HepG2 (cell line): ENCODE data around the gene CHN2. TPM values are rescaled to one million over a fixed set of nuclear protein-coding genes. Genes with fewer than 3 reads are reported as not detected.
A peak's percentile ranks its signal among the peaks of the same experiment; 100 is the strongest.

Experiments used
- AKAP8 ChIP-seq: sonication (generic); formaldehyde crosslinking; IDR thresholded peaks from 2 replicates; pipeline ENCODE4 v1.5.1; 2020; ENCODE audit warnings: mild to moderate bottlenecking, missing genetic modification reagents
- CAMTA2 ChIP-seq: sonication (generic); formaldehyde crosslinking; IDR thresholded peaks from 2 replicates; pipeline ENCODE4 v1.4.0; 2020; ENCODE audit warnings: mild to moderate bottlenecking, missing genetic modification reagents, borderline replicate concordance
- CBX5 ChIP-seq: sonication (generic); formaldehyde crosslinking; IDR thresholded peaks from 2 replicates; pipeline ENCODE4 v1.4.0; 2020; ENCODE audit warnings: missing genetic modification reagents, borderline replicate concordance
- ELF3 ChIP-seq: IDR thresholded peaks from 2 replicates; pipeline ENCODE4 v1.6.1; 2016; ENCODE audit warnings: missing genetic modification reagents, missing compliant biosample characterization
- KDM1A ChIP-seq: IDR thresholded peaks from 2 replicates; pipeline ENCODE4 v1.6.1; 2016; ENCODE audit warnings: missing compliant biosample characterization
- MAZ ChIP-seq, 2 experiments: sonication (generic) in 1 of 2; formaldehyde crosslinking in 1 of 2; IDR thresholded peaks; 2 replicates each; pipeline versions ENCODE4 v1.5.0 to v1.6.1; 2012 to 2020; ENCODE audit warnings: low read depth in 2 of 2, mild to moderate bottlenecking in 2 of 2, borderline replicate concordance in 1 of 2, improper control_type of control experiment in 1 of 2, low read length in 1 of 2, missing genetic modification reagents in 1 of 2, moderate library complexity in 1 of 2
- NFIC ChIP-seq: IDR thresholded peaks from 2 replicates; pipeline ENCODE4 v1.6.1; 2012; ENCODE audit warnings: mild to moderate bottlenecking, low read length, inconsistent platforms
- NR2F1 ChIP-seq, 2 experiments: fragments of 450-650 bp in 1 of 2; formaldehyde crosslinking in 1 of 2; IDR thresholded peaks; 2 replicates each; pipeline versions ENCODE4 v1.5.0 to v1.6.1; 2016 to 2020; ENCODE audit warnings: mild to moderate bottlenecking in 1 of 2, missing compliant biosample characterization in 1 of 2, missing genetic modification reagents in 1 of 2, moderate library complexity in 1 of 2
- NRL ChIP-seq: sonication (generic); formaldehyde crosslinking; IDR thresholded peaks from 2 replicates; pipeline ENCODE4 v1.5.0; 2020; ENCODE audit warnings: missing genetic modification reagents, mild to moderate bottlenecking, moderate library complexity, borderline replicate concordance
- TEAD3 ChIP-seq: optimal IDR thresholded peaks from 2 replicates; pipeline ENCODE3; 2016; ENCODE audit warnings: borderline replicate concordance
- YEATS4 ChIP-seq: sonication (generic); formaldehyde crosslinking; IDR thresholded peaks from 2 replicates; pipeline ENCODE4 v1.4.0; 2020; ENCODE audit warnings: missing genetic modification reagents, borderline replicate concordance
- ZNF136 ChIP-seq: sonication (generic); formaldehyde crosslinking; IDR thresholded peaks from 2 replicates; pipeline ENCODE4 v1.8.1; 2022; ENCODE audit warnings: low read depth, mild to moderate bottlenecking, moderate library complexity, missing genetic modification reagents
- ZNF20 ChIP-seq: sonication (generic); formaldehyde crosslinking; IDR thresholded peaks from 2 replicates; pipeline ENCODE4 v1.4.0; 2020; ENCODE audit warnings: mild to moderate bottlenecking, moderate library complexity, missing genetic modification reagents
- ZNF34 ChIP-seq: sonication (generic); formaldehyde crosslinking; IDR thresholded peaks from 2 replicates; pipeline ENCODE4 v1.4.0; 2020; ENCODE audit warnings: mild to moderate bottlenecking, missing genetic modification reagents, borderline replicate concordance
- ZNF629 ChIP-seq: sonication (generic); formaldehyde crosslinking; conservative IDR thresholded peaks from 2 replicates; pipeline ENCODE4 v1.5.0; 2020; ENCODE audit warnings: missing genetic modification reagents
- ZNF768 ChIP-seq: sonication (generic); formaldehyde crosslinking; IDR thresholded peaks from 2 replicates; pipeline ENCODE4 v1.4.0; 2020; ENCODE audit warnings: missing genetic modification reagents
- ZNF790 ChIP-seq: sonication (generic); formaldehyde crosslinking; IDR thresholded peaks from 2 replicates; pipeline ENCODE4 v1.8.0; 2022; ENCODE audit warnings: missing genetic modification reagents, mild to moderate bottlenecking, borderline replicate concordance
- ZNF839 ChIP-seq: sonication (generic); formaldehyde crosslinking; IDR thresholded peaks from 2 replicates; pipeline ENCODE4 v1.4.0; 2020; ENCODE audit warnings: missing genetic modification reagents, mild to moderate bottlenecking, borderline replicate concordance
- polyA plus RNA-seq, 8 experiments: library from polyadenylated mRNA; depleted of rRNA in 3 of 8; stranded (reverse) in 7 of 8; unstranded in 1 of 8; fragments of >200 nt; fragmentation: Illumina TruSeq in 4 of 8; extraction: Trizol in 4 of 8; gene quantifications; 2 replicates each; pipeline versions ENCODE4 v1.2.1 to v1.2.3, GENCODE V29; 2011 to 2016; ENCODE audit warnings: low read depth in 4 of 8, missing spikeins in 1 of 8, mixed read lengths in 1 of 8; ENCODE audit not compliant: insufficient read depth in 1 of 8
- total RNA-seq, 5 experiments: library from RNA; depleted of rRNA; stranded (reverse); fragments of >200 nt; fragmentation: Illumina TruSeq; extraction: Trizol; gene quantifications; 2 replicates each; pipeline ENCODE4 v1.2.3, GENCODE V29; 2016; ENCODE audit warnings: low read depth in 1 of 5
- TF ChIP-seq, protein P1 (sequence below): sonication (generic); formaldehyde crosslinking; conservative IDR thresholded peaks from 2 replicates; pipeline ENCODE4 v1.4.0; 2020; ENCODE audit warnings: missing genetic modification reagents
- TF ChIP-seq, protein P2 (sequence below): sonication (generic); formaldehyde crosslinking; conservative IDR thresholded peaks from 2 replicates; pipeline ENCODE4 v1.4.0; 2020; ENCODE audit warnings: missing genetic modification reagents
- TF ChIP-seq, protein P3 (sequence below): sonication (generic); formaldehyde crosslinking; IDR thresholded peaks from 2 replicates; pipeline ENCODE4 v1.4.0; 2020; ENCODE audit warnings: missing genetic modification reagents, mild to moderate bottlenecking, borderline replicate concordance

Gene CHN2
- total and polyA plus RNA-seq, 2 of the 13 experiments (the other 11 are each of a cell fraction or from before 2014, with no cell fraction given), result 23.5 to 30.5 TPM

DNA sequence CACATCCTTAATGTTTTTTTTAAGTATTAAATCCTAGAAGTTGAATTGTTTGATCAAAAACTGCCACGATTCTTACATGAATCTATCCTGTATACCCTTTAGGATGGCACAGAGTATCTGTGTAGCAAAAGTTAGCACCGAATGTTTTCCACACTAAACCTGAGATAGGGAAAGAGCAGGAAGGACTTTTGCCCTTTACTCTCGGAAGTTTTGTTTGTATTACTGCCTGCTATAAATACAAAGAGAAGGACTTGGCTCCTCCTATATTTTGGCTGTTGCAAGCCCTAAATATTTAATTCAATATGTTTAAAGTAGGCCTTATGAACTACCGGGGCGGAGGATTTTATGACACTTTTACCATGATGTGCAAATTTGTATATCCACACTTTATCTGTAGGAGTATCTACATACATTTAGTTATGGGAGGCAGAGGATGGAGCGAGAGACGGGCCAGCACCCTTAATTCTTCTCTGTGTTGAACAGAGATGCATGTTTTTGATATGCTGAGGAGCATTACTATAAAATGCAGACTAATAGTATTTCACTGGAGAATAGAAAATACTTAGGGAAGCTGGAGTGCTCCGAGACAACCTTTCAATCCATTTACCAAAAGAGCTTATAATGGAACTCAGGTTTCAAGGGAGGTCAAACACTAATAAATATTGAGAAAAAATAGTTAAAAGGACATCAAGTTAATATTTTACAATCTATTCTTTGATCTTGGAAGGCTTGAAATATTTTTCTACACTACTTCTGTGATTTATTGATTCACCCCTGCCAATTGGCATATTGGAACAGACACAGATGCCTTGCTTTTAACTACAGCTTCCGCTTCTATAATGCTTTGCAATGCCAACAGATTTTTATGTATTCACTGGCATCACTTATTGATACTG is 97.4 kb downstream of the CHN2 start (continued):
- peak; percentile 62 for TF ChIP-seq ELF3
- TF ChIP-seq ZNF20 (CRISPR knock-in tag), result no peak
- no peak for TF ChIP-seq ZNF136 (CRISPR knock-in tag)
- TF ChIP-seq ZNF34, result no peak
- TF ChIP-seq NR2F1 (CRISPR knock-in tag; IDR thresholded peaks at IDR 0.05), result 0 out of 4 replicates have a peak, but pooled peaks of 1 of the 2 experiments have one; percentile 12
- TF ChIP-seq, protein P1, sequence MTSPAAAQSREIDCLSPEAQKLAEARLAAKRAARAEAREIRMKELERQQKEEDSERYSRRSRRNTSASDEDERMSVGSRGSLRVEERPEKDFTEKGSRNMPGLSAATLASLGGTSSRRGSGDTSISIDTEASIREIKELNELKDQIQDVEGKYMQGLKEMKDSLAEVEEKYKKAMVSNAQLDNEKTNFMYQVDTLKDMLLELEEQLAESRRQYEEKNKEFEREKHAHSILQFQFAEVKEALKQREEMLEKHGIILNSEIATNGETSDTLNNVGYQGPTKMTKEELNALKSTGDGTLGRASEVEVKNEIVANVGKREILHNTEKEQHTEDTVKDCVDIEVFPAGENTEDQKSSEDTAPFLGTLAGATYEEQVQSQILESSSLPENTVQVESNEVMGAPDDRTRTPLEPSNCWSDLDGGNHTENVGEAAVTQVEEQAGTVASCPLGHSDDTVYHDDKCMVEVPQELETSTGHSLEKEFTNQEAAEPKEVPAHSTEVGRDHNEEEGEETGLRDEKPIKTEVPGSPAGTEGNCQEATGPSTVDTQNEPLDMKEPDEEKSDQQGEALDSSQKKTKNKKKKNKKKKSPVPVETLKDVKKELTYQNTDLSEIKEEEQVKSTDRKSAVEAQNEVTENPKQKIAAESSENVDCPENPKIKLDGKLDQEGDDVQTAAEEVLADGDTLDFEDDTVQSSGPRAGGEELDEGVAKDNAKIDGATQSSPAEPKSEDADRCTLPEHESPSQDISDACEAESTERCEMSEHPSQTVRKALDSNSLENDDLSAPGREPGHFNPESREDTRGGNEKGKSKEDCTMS (CRISPR knock-in tag), result no peak
- no peak for TF ChIP-seq AKAP8
- peak; percentile 82; the same call in 1 of the 2 replicates for TF ChIP-seq NFIC
- TF ChIP-seq, protein P2, sequence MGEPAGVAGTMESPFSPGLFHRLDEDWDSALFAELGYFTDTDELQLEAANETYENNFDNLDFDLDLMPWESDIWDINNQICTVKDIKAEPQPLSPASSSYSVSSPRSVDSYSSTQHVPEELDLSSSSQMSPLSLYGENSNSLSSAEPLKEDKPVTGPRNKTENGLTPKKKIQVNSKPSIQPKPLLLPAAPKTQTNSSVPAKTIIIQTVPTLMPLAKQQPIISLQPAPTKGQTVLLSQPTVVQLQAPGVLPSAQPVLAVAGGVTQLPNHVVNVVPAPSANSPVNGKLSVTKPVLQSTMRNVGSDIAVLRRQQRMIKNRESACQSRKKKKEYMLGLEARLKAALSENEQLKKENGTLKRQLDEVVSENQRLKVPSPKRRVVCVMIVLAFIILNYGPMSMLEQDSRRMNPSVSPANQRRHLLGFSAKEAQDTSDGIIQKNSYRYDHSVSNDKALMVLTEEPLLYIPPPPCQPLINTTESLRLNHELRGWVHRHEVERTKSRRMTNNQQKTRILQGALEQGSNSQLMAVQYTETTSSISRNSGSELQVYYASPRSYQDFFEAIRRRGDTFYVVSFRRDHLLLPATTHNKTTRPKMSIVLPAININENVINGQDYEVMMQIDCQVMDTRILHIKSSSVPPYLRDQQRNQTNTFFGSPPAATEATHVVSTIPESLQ (CRISPR knock-in tag), result no peak
- TF ChIP-seq NRL (CRISPR knock-in tag), result no peak
- no peak for TF ChIP-seq KDM1A (CRISPR knock-in tag)
- TF ChIP-seq, protein P3, sequence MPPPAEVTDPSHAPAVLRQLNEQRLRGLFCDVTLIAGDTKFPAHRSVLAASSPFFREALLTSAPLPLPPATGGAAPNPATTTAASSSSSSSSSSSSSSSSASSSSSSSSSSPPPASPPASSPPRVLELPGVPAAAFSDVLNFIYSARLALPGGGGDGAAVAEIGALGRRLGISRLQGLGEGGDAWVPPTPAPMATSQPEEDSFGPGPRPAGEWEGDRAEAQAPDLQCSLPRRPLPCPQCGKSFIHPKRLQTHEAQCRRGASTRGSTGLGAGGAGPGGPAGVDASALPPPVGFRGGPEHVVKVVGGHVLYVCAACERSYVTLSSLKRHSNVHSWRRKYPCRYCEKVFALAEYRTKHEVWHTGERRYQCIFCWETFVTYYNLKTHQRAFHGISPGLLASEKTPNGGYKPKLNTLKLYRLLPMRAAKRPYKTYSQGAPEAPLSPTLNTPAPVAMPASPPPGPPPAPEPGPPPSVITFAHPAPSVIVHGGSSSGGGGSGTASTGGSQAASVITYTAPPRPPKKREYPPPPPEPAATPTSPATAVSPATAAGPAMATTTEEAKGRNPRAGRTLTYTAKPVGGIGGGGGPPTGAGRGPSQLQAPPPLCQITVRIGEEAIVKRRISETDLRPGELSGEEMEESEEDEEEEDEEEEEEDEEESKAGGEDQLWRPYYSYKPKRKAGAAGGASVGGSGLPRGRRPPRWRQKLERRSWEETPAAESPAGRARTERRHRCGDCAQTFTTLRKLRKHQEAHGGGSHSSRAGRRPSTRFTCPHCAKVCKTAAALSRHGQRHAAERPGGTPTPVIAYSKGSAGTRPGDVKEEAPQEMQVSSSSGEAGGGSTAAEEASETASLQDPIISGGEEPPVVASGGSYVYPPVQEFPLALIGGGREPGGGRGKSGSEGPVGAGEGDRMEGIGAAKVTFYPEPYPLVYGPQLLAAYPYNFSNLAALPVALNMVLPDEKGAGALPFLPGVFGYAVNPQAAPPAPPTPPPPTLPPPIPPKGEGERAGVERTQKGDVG, result no peak
- no peak for TF ChIP-seq ZNF768 (CRISPR knock-in tag)
- no peak for TF ChIP-seq ZNF839 (CRISPR knock-in tag)
- peak; percentile 29 for TF ChIP-seq TEAD3 (CRISPR knock-in tag)
- TF ChIP-seq CBX5 (CRISPR knock-in tag), result no peak
- no peak for TF ChIP-seq MAZ (IDR thresholded peaks at IDR 0.05; ENCODE audit: borderline replicate concordance, low read depth, low read length)
- no peak for TF ChIP-seq MAZ (CRISPR knock-in tag; IDR thresholded peaks at IDR 0.05; ENCODE audit: low read depth)
- TF ChIP-seq YEATS4 (CRISPR knock-in tag), result no peak
- no peak for TF ChIP-seq ZNF790 (CRISPR knock-in tag)
- no peak for TF ChIP-seq ZNF629 (CRISPR knock-in tag)
- TF ChIP-seq CAMTA2, result no peak
